ENCODE data around the gene APEH. TPM values are rescaled to one million over a fixed set of nuclear protein-coding genes. Genes with fewer than 3 reads are reported as not detected.

APEH gene
- total RNA-seq, 1 donor from 2014 or later = 88.5 TPM

GRCh38 chr3:49650637-49651036 is 23.5 kb upstream of the APEH start:
- H3K27me3 ChIP-seq = no peaks in the 10 kb centered on the region
- ATAC-seq = no peak
- H3K36me3 ChIP-seq = no peaks in the 10 kb centered on the region
- TF ChIP-seq CTCF (IDR thresholded peaks at IDR 0.05) = no peak
- H3K4me1 ChIP-seq = no peaks in the 10 kb centered on the region
- H3K9me3 ChIP-seq = no peaks in the 10 kb centered on the region
- H3K27ac ChIP-seq = no peak overlapping the region
- no peak overlapping the region for H3K4me3 ChIP-seq
- no peak for DNase-seq
- intact Hi-C loops (cut with DNase I) = no loop called here

GRCh38 chr3:49652218-49652902 is 21.8 kb upstream of the APEH start:
- intact Hi-C loops (cut with DNase I) = no loop called here
- no peak for DNase-seq
- H3K4me3 ChIP-seq = no peak overlapping the region
- no peaks in the 10 kb centered on the region for H3K9me3 ChIP-seq
- no peak for TF ChIP-seq CTCF (IDR thresholded peaks at IDR 0.05)
- no peak overlapping the region for H3K27ac ChIP-seq
- no peak for ATAC-seq
- no peaks in the 10 kb centered on the region for H3K36me3 ChIP-seq
- no peaks in the 10 kb centered on the region for H3K27me3 ChIP-seq
- H3K4me1 ChIP-seq = no peaks in the 10 kb centered on the region

- H3K36me3 ChIP-seq = no peaks in the 10 kb centered on the region
- no peak overlapping the region for H3K27ac ChIP-seq
- no peaks in the 10 kb centered on the region for H3K4me1 ChIP-seq
- DNase-seq = no peak
- H3K27me3 ChIP-seq = no peaks in the 10 kb centered on the region
- no peaks in the 10 kb centered on the region for H3K9me3 ChIP-seq
- no peak for TF ChIP-seq CTCF (IDR thresholded peaks at IDR 0.05)
- ATAC-seq = no peak
- no peak overlapping the region for H3K4me3 ChIP-seq
- intact Hi-C loops (cut with DNase I) = no loop called here
Measured at GRCh38 chr3:49652903-49653415, 21.2 kb upstream of the APEH start.

- intact Hi-C loops (cut with DNase I) = no loop called here
- Histone ChIP-seq H3K36me3 (no peaks in the 10 kb centered on the region), H3K27me3 (no peaks in the 10 kb centered on the region), H3K9me3 (no peaks in the 10 kb centered on the region), H3K27ac (no peak overlapping the region), H3K4me1 (no peaks in the 10 kb centered on the region), H3K4me3 (no peak overlapping the region)
- ATAC-seq (no peak), DNase-seq (no peak)
- no peak for TF ChIP-seq CTCF (IDR thresholded peaks at IDR 0.05)
Measured at GRCh38 chr3:49653621-49654020, 20.5 kb upstream of the APEH start.

GRCh38 chr3:49654176-49654825 is 19.9 kb upstream of the APEH start:
- H3K27ac ChIP-seq = no peak overlapping the region
- no peak overlapping the region for H3K4me3 ChIP-seq
- TF ChIP-seq CTCF (IDR thresholded peaks at IDR 0.05) = no peak
- DNase-seq (no peak), ATAC-seq (no peak)
- no peaks in the 10 kb centered on the region for H3K36me3 ChIP-seq
- intact Hi-C loops (cut with DNase I) = no loop called here
- H3K27me3 ChIP-seq = no peaks in the 10 kb centered on the region
- H3K4me1 ChIP-seq = no peaks in the 10 kb centered on the region
- no peaks in the 10 kb centered on the region for H3K9me3 ChIP-seq

All from upper lobe of right lung (tissue), 1 donor.